AG04449 (cell line): ENCODE measurements around the gene LARGE1.

Source experiments
- CTCF ChIA-PET: fragments of 350-600 bp; formaldehyde crosslinking; extraction: SDS; loops from one replicate; lab custom pipeline; 2021; ENCODE audit warnings: antibody characterized with exemption; lab: Yijun Ruan, JAX
- POLR2A ChIA-PET: fragments of 400-600, 350-600 bp; formaldehyde crosslinking; extraction: SDS; loops from one replicate; lab custom pipeline; 2020; ENCODE audit warnings: antibody characterized with exemption, inconsistent platforms; lab: Yijun Ruan, JAX
- DNase-seq: peaks from one replicate; pipeline ENCODE4 v3.0.0-alpha.2; 2010; ENCODE audit warnings: low read depth, low spot score
- H3K4me3 ChIP-seq: 2 replicates; pipeline ENCODE4 v1.5.1; 2011; ENCODE audit warnings: low read depth, mild to moderate bottlenecking, control low read depth, low read length
- CTCF ChIP-seq: IDR thresholded peaks from one replicate; pipeline ENCODE4 v1.5.1; 2011; ENCODE audit warnings: mild to moderate bottlenecking, moderate library complexity, low read length, control low read depth, inconsistent platforms; ENCODE audit not compliant: insufficient read depth; ENCODE audit errors: missing control alignments

LARGE1 gene

GRCh38 chr22:33780531-33781136 is 139.6 kb downstream of the LARGE1 start:
- CTCF ChIA-PET = no interaction called here

GRCh38 chr22:33779243-33779642 is 141.0 kb downstream of the LARGE1 start:
- H3K4me3 ChIP-seq = no peak overlapping the region
- ChIA-PET POLR2A (no interaction called here), CTCF (no interaction called here)
- DNase-seq = no peak
- TF ChIP-seq CTCF = no peak

More at GRCh38 chr22:33780531-33781136, 139.6 kb downstream of the LARGE1 start:
- TF ChIP-seq CTCF = no peak
- DNase-seq = no peak
- no peak overlapping the region for H3K4me3 ChIP-seq
- POLR2A ChIA-PET = no interaction called here

GRCh38 chr22:33776491-33776890 is 143.8 kb downstream of the LARGE1 start:
- DNase-seq = no peak
- CTCF ChIA-PET = interaction anchor here (1.4 kb wide), 1 partner anchor 147 kb away, joined by 3 read pairs; no protein-coding TSS in a partner anchor
- H3K4me3 ChIP-seq = no peak overlapping the region
- POLR2A ChIA-PET = no interaction called here
- TF ChIP-seq CTCF = no peak

- H3K4me3 ChIP-seq = no peak overlapping the region
- no peak for TF ChIP-seq CTCF
- ChIA-PET POLR2A (no interaction called here), CTCF (no interaction called here)
- DNase-seq = no peak
These were observed 145.5 kb downstream of the LARGE1 start for GRCh38 chr22:33774781-33775180.

- CTCF ChIA-PET = interaction anchor here (1.3 kb wide), 1 partner anchor 150 kb away, joined by 3 read pairs; no protein-coding TSS in a partner anchor
- POLR2A ChIA-PET = no interaction called here
- DNase-seq = no peak
- TF ChIP-seq CTCF = no peak
- no peak overlapping the region for H3K4me3 ChIP-seq
These were observed 147.5 kb downstream of the LARGE1 start for GRCh38 chr22:33772745-33773144.

- CTCF ChIA-PET = no interaction called here
- POLR2A ChIA-PET = interaction anchor here (0.5 kb wide), 1 partner anchor 294 kb away, joined by 3 read pairs; no protein-coding TSS in a partner anchor
- DNase-seq = no peak
- no peak for TF ChIP-seq CTCF
- H3K4me3 ChIP-seq = no peak overlapping the region
These were observed 149.1 kb downstream of the LARGE1 start for GRCh38 chr22:33771136-33771535.
